B cell (primary cell): ENCODE measurements around the gene SLC2A4. TPM values are rescaled to one million over a fixed set of nuclear protein-coding genes. Genes with fewer than 3 reads are reported as not detected.

Experiments
- ATAC-seq: fragments of 200-7000 bp; cut with Tn5 transposase; one replicate; pipeline ENCODE4 v1.10.0; 2021; ENCODE audit warnings: low read depth, mild to moderate bottlenecking, moderate number of reproducible peaks, moderate library complexity
- CTCF ChIA-PET: fragments of 350-600 bp; sonication (Branson Sonifier 250); formaldehyde crosslinking; loops from one replicate; lab custom pipeline; 2021; ENCODE audit warnings: antibody characterized with exemption, inconsistent platforms; lab: Charles Lee
- POLR2A ChIA-PET: fragments of 350-600 bp; sonication (Branson Sonifier 250); formaldehyde crosslinking; loops from one replicate; lab custom pipeline; 2021; ENCODE audit warnings: antibody characterized with exemption; lab: Charles Lee
- DNase-seq: peaks from one replicate; pipeline ENCODE4 v3.0.0; 2013
- H2AFZ ChIP-seq: 2 replicates; pipeline ENCODE4 v1.6.1; 2012; ENCODE audit warnings: mild to moderate bottlenecking, low read depth, low read length; ENCODE audit not compliant: insufficient read depth, poor library complexity, severe bottlenecking
- H3K27ac ChIP-seq, 2 donors: 1 replicate in 1 of 2; 2 replicates in 1 of 2; pipeline ENCODE4 v1.5.1; 2012 to 2013; ENCODE audit warnings: low read length in 2 of 2, mild to moderate bottlenecking in 2 of 2, moderate library complexity in 1 of 2
- H3K27me3 ChIP-seq, 4 experiments: fragments of 200-600 bp in 1 of 4; sonication (generic) in 1 of 4; replicated peaks in 1 of 4; 1 replicate in 2 of 4; 2 replicates in 2 of 4; pipeline versions ENCODE4 v1.6.1 to v1.7.0; 2013 to 2016; ENCODE audit warnings: low read length in 3 of 4, mild to moderate bottlenecking in 2 of 4, mixed read lengths in 1 of 4, moderate library complexity in 1 of 4; ENCODE audit not compliant: insufficient read depth in 4 of 4, control insufficient read depth in 3 of 4; ENCODE audit errors: control extremely low read depth in 1 of 4
- H3K36me3 ChIP-seq, 2 experiments: replicated peaks in 1 of 2; 1 replicate in 1 of 2; 2 replicates in 1 of 2; pipeline versions ENCODE4 v1.6.1 to v1.7.1; 2013; ENCODE audit warnings: low read length in 1 of 2; ENCODE audit not compliant: insufficient read depth in 2 of 2, control insufficient read depth in 1 of 2; ENCODE audit errors: control extremely low read depth in 1 of 2, extremely low read depth in 1 of 2
- H3K4me1 ChIP-seq, 2 donors: fragments of 200-600 bp in 1 of 2; sonication (generic) in 1 of 2; 1 replicate in 1 of 2; 2 replicates in 1 of 2; pipeline versions ENCODE4 v1.5.1 to v1.6.1; 2013 to 2017; ENCODE audit warnings: low read length in 2 of 2; ENCODE audit not compliant: control insufficient read depth in 2 of 2, insufficient read depth in 2 of 2
- H3K4me2 ChIP-seq: replicated peaks from 2 replicates; pipeline ENCODE3; 2012; ENCODE audit warnings: mild to moderate bottlenecking, low read depth, low read length; ENCODE audit not compliant: poor library complexity, severe bottlenecking
- H3K4me3 ChIP-seq, 5 experiments: fragments of 200-600 bp in 1 of 5; sonication (generic) in 1 of 5; 1 replicate in 3 of 5; 2 replicates in 2 of 5; pipeline versions ENCODE4 v1.5.1 to v1.7.0; 2011 to 2016; ENCODE audit warnings: low read length in 4 of 5, mild to moderate bottlenecking in 4 of 5, low read depth in 2 of 5, control low read depth in 1 of 5, moderate library complexity in 1 of 5; ENCODE audit not compliant: insufficient read depth in 1 of 5; ENCODE audit errors: control extremely low read depth in 1 of 5, extremely low read depth in 1 of 5
- H3K79me2 ChIP-seq: fragments of 200-600 bp; sonication (generic); one replicate; pipeline ENCODE4 v1.6.0; 2016; ENCODE audit warnings: low read length; ENCODE audit not compliant: control insufficient read depth, insufficient read depth
- H3K9ac ChIP-seq: fragments of 200-600 bp; sonication (generic); 2 replicates; pipeline ENCODE4 v1.6.1; 2017; ENCODE audit warnings: mild to moderate bottlenecking, low read length, moderate library complexity
- H3K9me3 ChIP-seq, 3 donors: one replicate each; pipeline versions ENCODE4 v1.6.1 to v1.7.1; 2013; ENCODE audit warnings: low read length in 2 of 3; ENCODE audit not compliant: control insufficient read depth in 2 of 3, insufficient read depth in 1 of 3; ENCODE audit errors: control extremely low read depth in 1 of 3
- H4K20me1 ChIP-seq: 2 replicates; pipeline ENCODE4 v1.6.0; 2012; ENCODE audit warnings: mild to moderate bottlenecking, low read length; ENCODE audit not compliant: insufficient read depth, control insufficient read depth, poor library complexity, severe bottlenecking
- H3K27ac Mint-ChIP-seq: one replicate; pipeline ENCODE4 v1.8.0; 2021; ENCODE audit warnings: mixed read lengths
- H3K27me3 Mint-ChIP-seq: one replicate; pipeline ENCODE4 v1.8.0; 2021; ENCODE audit warnings: mixed read lengths
- H3K4me1 Mint-ChIP-seq: one replicate; pipeline ENCODE4 v1.8.0; 2021; ENCODE audit warnings: mixed read lengths
- H3K4me3 Mint-ChIP-seq: one replicate; pipeline ENCODE4 v1.8.0; 2021; ENCODE audit warnings: mixed read lengths
- H3K9me3 Mint-ChIP-seq: one replicate; pipeline ENCODE4 v1.8.0; 2022; ENCODE audit warnings: mixed read lengths; ENCODE audit not compliant: insufficient read depth
- CTCF ChIP-seq: fragments of 200-600 bp; IDR thresholded peaks from one replicate; pipeline ENCODE4 v1.8.0; 2022; ENCODE audit warnings: antibody characterized with exemption, mild to moderate bottlenecking
- EZH2 ChIP-seq: IDR thresholded peaks from 2 replicates; pipeline ENCODE4 v1.6.1; 2012; ENCODE audit warnings: borderline replicate concordance, low read depth, mild to moderate bottlenecking, moderate library complexity, low read length; ENCODE audit not compliant: insufficient read depth, poor library complexity, severe bottlenecking
- WGBS: methylation state at CpG from one replicate; pipeline ENCODE4 v1.1.5; 2013; ENCODE audit warnings: missing lambda C conversion rate; ENCODE audit not compliant: insufficient coverage; 5-methylcytosine and 5-hydroxymethylcytosine counted together
- intact Hi-C: fragments of 100-400 bp; cut with micrococcal nuclease; formaldehyde crosslinking; loops from one replicate; pipeline ENCODE4 v1.10.0; 2022
- polyA plus RNA-seq: library from polyadenylated mRNA; depleted of rRNA; stranded (reverse); fragments of >200 nt; gene quantifications from 2 replicates; pipeline ENCODE4 v1.2.3, GENCODE V29; 2012
- total RNA-seq, 2 donors: library from RNA; stranded (reverse); fragments of 120-200 nt in 1 of 2; gene quantifications; 1 replicate in 1 of 2; 2 replicates in 1 of 2; pipeline versions ENCODE4 v1.2.3 to v1.2.4, GENCODE V29; 2013 to 2022

SLC2A4 gene
- total and polyA plus RNA-seq, 2 donors (not counting 1 experiment from before 2014, with no cell fraction given): not detected

GRCh38 chr17:7323731-7324437 is 42.4 kb downstream of the SLC2A4 start:
- Histone ChIP-seq H3K9ac (no peak overlapping the region), H3K9me3 (no peaks in the 10 kb centered on the region), H3K36me3 (peaks cover 0 to 61% of the 10 kb centered on the region in 2 experiments), H3K27ac (no peak overlapping the region), H4K20me1 (peaks cover 5% of the 10 kb centered on the region), H3K4me1 (peaks cover 7 to 13% of the 10 kb centered on the region in 2 donors), H3K79me2 (peaks cover 29% of the 10 kb centered on the region), H2AFZ (no peak overlapping the region), H3K27me3 (no peaks in the 10 kb centered on the region), H3K4me2 (no peak overlapping the region), H3K4me3 (no peak overlapping the region)
- CTCF ChIA-PET: interaction anchor here (1.0 to 5.1 kb wide), 7 partner anchors 10 to 43 kb away, joined by 3 to 47 read pairs (median 5); partner anchors contain the start of genes ACAP1 and SLC2A4
- Mint-ChIP-seq H3K27me3 (no peaks in the 10 kb centered on the region), H3K4me1 (peaks cover 17% of the 10 kb centered on the region), H3K9me3 (no peaks in the 10 kb centered on the region), H3K4me3 (no peak overlapping the region), H3K27ac (peak overlapping the region; percentile 20)
- POLR2A ChIA-PET: interaction anchor here (0.6 to 1.7 kb wide), 3 partner anchors 13 to 881 kb away, joined by 3 to 6 read pairs (median 4); partner anchors contain the start of gene ACAP1
- peak; percentile 37 for ATAC-seq
- intact Hi-C loops: loop anchor here (1.0 kb wide), 1 partner anchor 21 kb away; no protein-coding TSS in a partner anchor
- 70% methylated on average over 38 of the region's 39 CpGs for WGBS
- TF ChIP-seq EZH2: no peak
- TF ChIP-seq CTCF: peak; percentile 91
- DNase-seq: peak; percentile 75

GRCh38 chr17:7324438-7324779 is 42.9 kb downstream of the SLC2A4 start:
- ChIA-PET CTCF (interaction anchor here (0.9 to 5.1 kb wide), 8 partner anchors 11 to 43 kb away, joined by 3 to 47 read pairs (median 4); partner anchors contain the start of genes ACAP1 and SLC2A4), POLR2A (interaction anchor here (0.6 to 1.7 kb wide), 3 partner anchors 12 to 881 kb away, joined by 3 to 6 read pairs (median 4); partner anchors contain the start of gene ACAP1)
- intact Hi-C loops: loop anchor here (1.0 kb wide), 1 partner anchor 21 kb away; no protein-coding TSS in a partner anchor
- H3K4me3 ChIP-seq: no peak overlapping the region
- peaks cover 5% of the 10 kb centered on the region for H4K20me1 ChIP-seq
- H3K4me1 ChIP-seq: peaks cover 7 to 13% of the 10 kb centered on the region in 2 donors
- H3K9me3 ChIP-seq: no peaks in the 10 kb centered on the region
- no peak overlapping the region for H3K27ac ChIP-seq
- H3K9ac ChIP-seq: no peak overlapping the region
- H3K27ac Mint-ChIP-seq: no peak overlapping the region
- no peaks in the 10 kb centered on the region for H3K27me3 ChIP-seq
- H2AFZ ChIP-seq: no peak overlapping the region
- ATAC-seq: no peak
- H3K4me1 Mint-ChIP-seq: peaks cover 20% of the 10 kb centered on the region
- no peak overlapping the region for H3K4me3 Mint-ChIP-seq
- no peak for DNase-seq
- H3K79me2 ChIP-seq: peaks cover 29% of the 10 kb centered on the region
- 80% methylated on average over 3 of the region's 3 CpGs for WGBS
- H3K27me3 Mint-ChIP-seq: no peaks in the 10 kb centered on the region
- TF ChIP-seq CTCF: peak; percentile 64
- TF ChIP-seq EZH2: no peak
- no peak overlapping the region for H3K4me2 ChIP-seq
- no peaks in the 10 kb centered on the region for H3K9me3 Mint-ChIP-seq
- peaks cover 0 to 59% of the 10 kb centered on the region in 2 experiments for H3K36me3 ChIP-seq
